ENCODE data around the gene KRT7.

DNA sequence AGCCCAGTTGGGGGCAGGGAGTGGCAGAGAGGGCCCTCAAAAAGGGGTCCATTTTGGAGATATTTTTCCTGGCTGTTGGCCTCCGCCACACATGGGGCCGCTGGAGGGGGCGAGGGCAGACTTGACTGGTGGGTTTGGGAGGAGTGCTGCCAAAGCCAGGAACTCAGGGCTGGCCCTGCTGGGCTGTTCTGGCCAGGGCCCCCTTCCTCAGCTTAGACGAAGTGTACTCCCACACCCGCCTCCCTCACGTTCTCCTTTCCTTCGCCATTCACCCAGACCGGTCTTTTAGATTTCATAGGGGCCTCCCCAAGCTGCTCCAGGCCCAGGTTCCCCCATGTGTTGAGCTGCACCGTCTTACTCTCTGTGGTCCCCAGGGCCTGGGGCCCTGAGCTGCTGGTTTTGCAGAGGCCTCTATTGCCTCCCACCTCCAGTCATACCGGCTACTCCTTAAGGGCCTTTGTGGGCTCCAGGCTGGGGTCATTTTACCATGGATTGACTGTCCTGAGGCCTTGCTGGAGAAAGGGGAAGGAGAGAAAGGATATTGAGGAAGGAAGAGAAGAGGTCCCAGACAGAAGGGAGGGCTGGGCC lies 1.3 kb downstream of the KRT7 start:
- TF ChIP-seq, protein P1, sequence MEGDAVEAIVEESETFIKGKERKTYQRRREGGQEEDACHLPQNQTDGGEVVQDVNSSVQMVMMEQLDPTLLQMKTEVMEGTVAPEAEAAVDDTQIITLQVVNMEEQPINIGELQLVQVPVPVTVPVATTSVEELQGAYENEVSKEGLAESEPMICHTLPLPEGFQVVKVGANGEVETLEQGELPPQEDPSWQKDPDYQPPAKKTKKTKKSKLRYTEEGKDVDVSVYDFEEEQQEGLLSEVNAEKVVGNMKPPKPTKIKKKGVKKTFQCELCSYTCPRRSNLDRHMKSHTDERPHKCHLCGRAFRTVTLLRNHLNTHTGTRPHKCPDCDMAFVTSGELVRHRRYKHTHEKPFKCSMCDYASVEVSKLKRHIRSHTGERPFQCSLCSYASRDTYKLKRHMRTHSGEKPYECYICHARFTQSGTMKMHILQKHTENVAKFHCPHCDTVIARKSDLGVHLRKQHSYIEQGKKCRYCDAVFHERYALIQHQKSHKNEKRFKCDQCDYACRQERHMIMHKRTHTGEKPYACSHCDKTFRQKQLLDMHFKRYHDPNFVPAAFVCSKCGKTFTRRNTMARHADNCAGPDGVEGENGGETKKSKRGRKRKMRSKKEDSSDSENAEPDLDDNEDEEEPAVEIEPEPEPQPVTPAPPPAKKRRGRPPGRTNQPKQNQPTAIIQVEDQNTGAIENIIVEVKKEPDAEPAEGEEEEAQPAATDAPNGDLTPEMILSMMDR (conservative IDR thresholded peaks at IDR 0.05; ENCODE audit: low read length), result no peak
- no peak for TF ChIP-seq EZH2phosphoT487 (IDR thresholded peaks at IDR 0.05; ENCODE audit: borderline replicate concordance, low read depth, low read length)
